ENCODE data around the gene FAM3C.

- TF ChIP-seq, protein P1, sequence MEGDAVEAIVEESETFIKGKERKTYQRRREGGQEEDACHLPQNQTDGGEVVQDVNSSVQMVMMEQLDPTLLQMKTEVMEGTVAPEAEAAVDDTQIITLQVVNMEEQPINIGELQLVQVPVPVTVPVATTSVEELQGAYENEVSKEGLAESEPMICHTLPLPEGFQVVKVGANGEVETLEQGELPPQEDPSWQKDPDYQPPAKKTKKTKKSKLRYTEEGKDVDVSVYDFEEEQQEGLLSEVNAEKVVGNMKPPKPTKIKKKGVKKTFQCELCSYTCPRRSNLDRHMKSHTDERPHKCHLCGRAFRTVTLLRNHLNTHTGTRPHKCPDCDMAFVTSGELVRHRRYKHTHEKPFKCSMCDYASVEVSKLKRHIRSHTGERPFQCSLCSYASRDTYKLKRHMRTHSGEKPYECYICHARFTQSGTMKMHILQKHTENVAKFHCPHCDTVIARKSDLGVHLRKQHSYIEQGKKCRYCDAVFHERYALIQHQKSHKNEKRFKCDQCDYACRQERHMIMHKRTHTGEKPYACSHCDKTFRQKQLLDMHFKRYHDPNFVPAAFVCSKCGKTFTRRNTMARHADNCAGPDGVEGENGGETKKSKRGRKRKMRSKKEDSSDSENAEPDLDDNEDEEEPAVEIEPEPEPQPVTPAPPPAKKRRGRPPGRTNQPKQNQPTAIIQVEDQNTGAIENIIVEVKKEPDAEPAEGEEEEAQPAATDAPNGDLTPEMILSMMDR (IDR thresholded peaks at IDR 0.05) = peak in 1 of 12 donors; percentile 15
- no peak for TF ChIP-seq POLR2A (IDR thresholded peaks at IDR 0.05)
Measured at GRCh38 chr7:121351682-121352081, 44.4 kb downstream of the FAM3C start.

All from heart left ventricle (tissue), 13 donors.